ENCODE measurements around the gene OSBPL8. TPM values are rescaled to one million over a fixed set of nuclear protein-coding genes. Genes with fewer than 3 reads are reported as not detected.

The OSBPL8 gene
- total RNA-seq = 28.0 and 67.8 TPM in 2 replicates

GRCh38 chr12:76559400-76560085 lies at the start of gene OSBPL8:
Gene OSBPL8 (minus strand): TSS chr12:76559771. CDS start chr12:76487551, 72,220 bp downstream.

DNA sequence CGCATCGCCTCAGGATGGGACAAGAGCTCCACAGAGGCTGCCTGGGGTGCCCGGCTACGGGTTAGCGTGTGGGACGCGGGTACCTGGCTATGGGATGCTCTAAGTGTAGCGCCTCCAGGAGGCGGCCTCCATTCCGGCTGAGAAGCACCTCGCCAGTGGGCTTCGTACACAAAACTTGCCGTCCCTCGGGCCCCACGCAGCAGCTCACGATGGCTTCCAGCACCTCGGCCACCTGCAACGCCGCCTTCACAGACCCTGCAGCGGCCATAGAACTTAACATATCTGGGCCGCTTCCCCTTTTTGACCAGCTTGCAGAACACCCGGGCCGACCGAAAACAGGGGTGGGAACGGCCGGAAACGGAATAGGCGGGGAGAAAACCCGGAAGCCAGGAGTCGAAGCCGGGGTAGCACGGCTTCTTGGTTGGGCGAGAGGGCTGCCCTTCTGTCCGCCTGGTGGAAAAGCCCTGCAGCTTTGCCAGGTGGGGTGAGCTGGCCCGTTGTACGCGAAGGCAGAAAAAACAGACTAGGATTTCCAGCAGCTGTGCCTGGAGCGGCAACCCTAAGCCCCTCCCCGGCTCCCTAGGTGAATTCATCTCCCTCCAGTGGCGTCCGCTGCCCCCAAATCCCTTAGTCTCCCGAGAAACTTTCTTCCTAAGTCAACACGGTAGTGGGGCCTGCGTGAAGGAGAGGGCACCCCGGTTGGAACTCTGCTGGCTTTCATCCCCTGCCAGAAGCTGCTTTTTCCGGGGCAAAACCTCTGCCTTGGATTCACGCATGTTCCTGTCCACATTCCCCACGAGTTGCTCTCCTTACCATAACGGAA lies 211.3 kb downstream of the OSBPL8 start, which contains the start of gene BBS10:
TSS of gene BBS10 (minus strand) at position 337 of the 823 bp plus-strand sequence. CDS start at position 280, 57 bp downstream.

Other genes with a start within 250 kb of the OSBPL8 start
- 7.4 and 14.1 TPM in 2 replicates for gene BBS10, start 211.4 kb downstream of the OSBPL8 start, total RNA-seq
- gene ZDHHC17, start 204.3 kb upstream of the OSBPL8 start, total RNA-seq = 51.3 and 127 TPM in 2 replicates

All from bladder microvascular endothelial cell (primary cell).